ENCODE data around the gene ZNF331. TPM values are rescaled to one million over a fixed set of nuclear protein-coding genes. Genes with fewer than 3 reads are reported as not detected.

Gene ZNF331
- polyA plus RNA-seq, 1 donor (not counting 4 experiments of a cell fraction or from before 2014, with no cell fraction given): 5.1 TPM

- Histone ChIP-seq H3K4me1 (ENCODE audit: control insufficient read depth, extremely low read depth, insufficient read depth, low read length) (peaks cover 3% of the 10 kb centered on the region), H3K27me3 (ENCODE audit: control insufficient read depth, extremely low read depth, insufficient read depth, low read length) (no peaks in the 10 kb centered on the region), H3K9ac (ENCODE audit: control insufficient read depth, extremely low read depth, insufficient read depth, low read length) (no peak overlapping the region), H3K36me3 (ENCODE audit: control insufficient read depth in 2 of 2, extremely low read depth in 1 of 2, insufficient read depth in 2 of 2, low read length in 2 of 2) (no peaks in the 10 kb centered on the region), H3K27ac (ENCODE audit: control insufficient read depth, insufficient read depth, low read length) (no peak overlapping the region), H3K4me2 (ENCODE audit: control insufficient read depth, extremely low read depth, insufficient read depth, low read depth, low read length) (no peak overlapping the region), H3K9me3 (ENCODE audit: control insufficient read depth, low read depth, low read length) (peaks cover 10% of the 10 kb centered on the region), H4K20me1 (ENCODE audit: control insufficient read depth, extremely low read depth, insufficient read depth, low read length) (no peaks in the 10 kb centered on the region), H3K4me3 (ENCODE audit: control insufficient read depth in 2 of 3, extremely low read depth in 1 of 3, insufficient read depth in 2 of 3, low read depth in 1 of 3, low read length in 3 of 3) (no peak overlapping the region), H3K9me1 (ENCODE audit: control insufficient read depth, extremely low read depth, insufficient read depth, low read length) (no peaks in the 10 kb centered on the region), H2AFZ (ENCODE audit: control insufficient read depth, low read length) (no peak overlapping the region), H3K79me2 (ENCODE audit: control insufficient read depth, insufficient read depth, low read length) (no peaks in the 10 kb centered on the region)
- FAIRE-seq: no peak
- TF ChIP-seq CTCF (optimal IDR thresholded peaks at IDR 0.05 in 1 of 3, IDR thresholded peaks at IDR 0.05 in 1 of 3, conservative IDR thresholded peaks at IDR 0.05 in 1 of 3; ENCODE audit: extremely low read depth in 1 of 3, insufficient read depth in 2 of 3, low read length in 3 of 3) (no peak), EZH2 (IDR thresholded peaks at IDR 0.05; ENCODE audit: low read length) (no peak)
- DNase-seq (ENCODE audit: low read depth, low spot score): no peak
- dilution Hi-C loops (cut with MboI; ENCODE audit: extremely low pct_ligation_motif_present, low sequenced_read_pairs): no loop called here
These were observed 57.5 kb downstream of the ZNF331 start for GRCh38 chr19:53595510-53595867.

DNA sequence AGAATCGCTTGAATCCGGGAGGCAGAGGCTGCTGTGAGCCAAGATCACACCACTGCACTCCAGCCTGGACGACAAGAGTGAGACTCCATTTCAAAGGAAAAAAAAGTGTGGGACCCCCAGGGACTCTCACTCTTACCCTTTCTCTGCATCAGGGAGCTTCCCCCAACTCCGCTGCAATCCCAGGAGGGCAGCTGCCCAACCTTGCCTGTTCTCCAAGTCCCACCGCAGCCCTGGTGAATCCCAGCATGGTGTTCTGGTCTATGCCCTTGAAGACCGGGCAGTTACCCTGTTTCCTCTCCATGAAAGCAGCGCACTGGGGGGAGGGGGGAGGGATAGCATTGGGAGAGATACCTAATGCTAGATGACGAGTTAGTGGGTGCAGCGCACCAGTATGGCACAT is 58.1 kb downstream of the ZNF331 start:
- Histone ChIP-seq H4K20me1 (ENCODE audit: control insufficient read depth, extremely low read depth, insufficient read depth, low read length) (no peaks in the 10 kb centered on the region), H3K79me2 (ENCODE audit: control insufficient read depth, insufficient read depth, low read length) (no peaks in the 10 kb centered on the region), H3K4me3 (ENCODE audit: control insufficient read depth in 2 of 3, extremely low read depth in 1 of 3, insufficient read depth in 2 of 3, low read depth in 1 of 3, low read length in 3 of 3) (no peak overlapping the region), H3K9me3 (ENCODE audit: control insufficient read depth, low read depth, low read length) (peaks cover 10% of the 10 kb centered on the region), H3K4me2 (ENCODE audit: control insufficient read depth, extremely low read depth, insufficient read depth, low read depth, low read length) (no peak overlapping the region), H3K36me3 (ENCODE audit: control insufficient read depth in 2 of 2, extremely low read depth in 1 of 2, insufficient read depth in 2 of 2, low read length in 2 of 2) (no peaks in the 10 kb centered on the region), H3K27ac (ENCODE audit: control insufficient read depth, insufficient read depth, low read length) (no peak overlapping the region), H3K4me1 (ENCODE audit: control insufficient read depth, extremely low read depth, insufficient read depth, low read length) (peaks cover 3% of the 10 kb centered on the region), H3K9me1 (ENCODE audit: control insufficient read depth, extremely low read depth, insufficient read depth, low read length) (no peaks in the 10 kb centered on the region), H3K27me3 (ENCODE audit: control insufficient read depth, extremely low read depth, insufficient read depth, low read length) (no peaks in the 10 kb centered on the region), H2AFZ (ENCODE audit: control insufficient read depth, low read length) (no peak overlapping the region), H3K9ac (ENCODE audit: control insufficient read depth, extremely low read depth, insufficient read depth, low read length) (no peak overlapping the region)
- TF ChIP-seq CTCF (optimal IDR thresholded peaks at IDR 0.05 in 1 of 3, IDR thresholded peaks at IDR 0.05 in 1 of 3, conservative IDR thresholded peaks at IDR 0.05 in 1 of 3; ENCODE audit: extremely low read depth in 1 of 3, insufficient read depth in 2 of 3, low read length in 3 of 3) (no peak), EZH2 (IDR thresholded peaks at IDR 0.05; ENCODE audit: low read length) (no peak)
- dilution Hi-C loops (cut with MboI; ENCODE audit: extremely low pct_ligation_motif_present, low sequenced_read_pairs): no loop called here
- no peak for FAIRE-seq
- no peak for DNase-seq (ENCODE audit: low read depth, low spot score)

All from keratinocyte (primary cell).